H1 (cell line): ENCODE measurements around the gene MAST1. TPM values are rescaled to one million over a fixed set of nuclear protein-coding genes. Genes with fewer than 3 reads are reported as not detected.
A peak's percentile ranks its signal among the peaks of the same experiment; 100 is the strongest.

Experiments used
- CTCF ChIA-PET: fragments of 300-600 bp; sonication (Branson Sonifier 250); formaldehyde crosslinking; loops from one replicate; lab custom pipeline; 2021; ENCODE audit not compliant: partially characterized antibody; lab: Charles Lee
- POLR2A ChIA-PET: fragments of 300-600 bp; sonication (Branson Sonifier 250); formaldehyde crosslinking; loops from one replicate; lab custom pipeline; 2021; ENCODE audit warnings: inconsistent platforms; ENCODE audit not compliant: partially characterized antibody; lab: Charles Lee
- DNase-seq, 2 experiments: peaks; one replicate each; pipeline versions ENCODE4 v3.0.0 to v3.0.0-alpha.2; 2010 to 2022; ENCODE audit warnings: low spot score in 2 of 2, low read depth in 1 of 2, mixed read lengths in 1 of 2
- FAIRE-seq: peaks from 2 replicates; lab custom pipeline; 2011; peaks lifted over from hg19 to GRCh38; lab: Jason Lieb, UNC
- H2AFZ ChIP-seq: 2 replicates; pipeline ENCODE4 v1.8.1; 2012; ENCODE audit warnings: low read length, inconsistent platforms
- H2AK5ac ChIP-seq: 2 replicates; pipeline ENCODE4 v1.6.1; 2013; ENCODE audit warnings: low read depth, low read length
- H2BK120ac ChIP-seq: replicated peaks from 2 replicates; pipeline ENCODE3; 2013; ENCODE audit warnings: low read depth, low read length, inconsistent platforms
- H2BK12ac ChIP-seq: 2 replicates; pipeline ENCODE4 v1.6.1; 2013; ENCODE audit warnings: low read depth, low read length
- H2BK15ac ChIP-seq: 2 replicates; pipeline ENCODE4 v1.6.1; 2013; ENCODE audit warnings: low read length
- H2BK20ac ChIP-seq: 2 replicates; pipeline ENCODE4 v1.6.1; 2013; ENCODE audit warnings: low read length
- H2BK5ac ChIP-seq: 2 replicates; pipeline ENCODE4 v1.6.1; 2013; ENCODE audit warnings: low read depth, low read length
- H3K14ac ChIP-seq: 2 replicates; pipeline ENCODE4 v1.6.1; 2013; ENCODE audit warnings: inconsistent platforms; ENCODE audit not compliant: insufficient read length
- H3K18ac ChIP-seq: 2 replicates; pipeline ENCODE4 v1.6.1; 2013; ENCODE audit warnings: low read length; ENCODE audit errors: extremely low read depth
- H3K23ac ChIP-seq: 2 replicates; pipeline ENCODE4 v1.6.1; 2013; ENCODE audit warnings: inconsistent platforms; ENCODE audit not compliant: insufficient read length
- H3K23me2 ChIP-seq: 2 replicates; pipeline ENCODE4 v1.6.1; 2013; ENCODE audit warnings: low read depth, low read length
- H3K27ac ChIP-seq: 2 replicates; pipeline ENCODE4 v1.6.1; 2011; ENCODE audit warnings: low read depth, low read length, inconsistent platforms
- H3K27me3 ChIP-seq, 4 experiments: replicated peaks in 1 of 4; 1 replicate in 1 of 4; 2 replicates in 3 of 4; pipeline versions ENCODE4 v1.6.1 to v1.8.1; 2011 to 2013; ENCODE audit warnings: low read length in 3 of 4, mild to moderate bottlenecking in 3 of 4, inconsistent platforms in 2 of 4, mixed read lengths in 2 of 4, moderate library complexity in 1 of 4; ENCODE audit not compliant: control insufficient read depth in 3 of 4, insufficient read depth in 3 of 4; ENCODE audit errors: extremely low read depth in 1 of 4
- H3K36me3 ChIP-seq, 4 experiments: 2 replicates each; pipeline versions ENCODE4 v1.6.1 to v1.8.1; 2011 to 2013; ENCODE audit warnings: mild to moderate bottlenecking in 4 of 4, low read length in 3 of 4, moderate library complexity in 2 of 4, control low read depth in 1 of 4, inconsistent platforms in 1 of 4; ENCODE audit not compliant: insufficient read depth in 4 of 4, control insufficient read depth in 2 of 4
- H3K4ac ChIP-seq: replicated peaks from 2 replicates; pipeline ENCODE3; 2013; ENCODE audit warnings: low read length, low read depth, mixed read lengths, inconsistent platforms; ENCODE audit not compliant: insufficient read length
- H3K4me1 ChIP-seq, 4 experiments: replicated peaks in 1 of 4; 1 replicate in 1 of 4; 2 replicates in 3 of 4; pipeline versions ENCODE4 v1.6.1 to v1.8.1; 2011 to 2013; ENCODE audit warnings: low read length in 3 of 4, inconsistent platforms in 2 of 4, mixed read lengths in 1 of 4; ENCODE audit not compliant: insufficient read depth in 4 of 4, control insufficient read depth in 3 of 4
- H3K4me2 ChIP-seq, 2 experiments: 2 replicates each; pipeline versions ENCODE4 v1.6.1 to v1.8.1; 2011 to 2013; ENCODE audit warnings: low read depth in 2 of 2, low read length in 2 of 2, control low read depth in 1 of 2, inconsistent platforms in 1 of 2, mild to moderate bottlenecking in 1 of 2; ENCODE audit not compliant: insufficient read depth in 1 of 2
- H3K4me3 ChIP-seq, 4 experiments: fragments of 200-600, 300-600 bp in 1 of 4; sonication (generic), shearing (Covaris generic), sonication (Bioruptor Twin) in 1 of 4; 2 replicates each; pipeline versions ENCODE4 v1.5.1 to v1.8.1; 2011 to 2016; ENCODE audit warnings: low read length in 4 of 4, low read depth in 3 of 4, control low read depth in 2 of 4, inconsistent platforms in 2 of 4, mild to moderate bottlenecking in 2 of 4, mixed read lengths in 1 of 4, moderate library complexity in 1 of 4; ENCODE audit not compliant: insufficient read depth in 2 of 4; ENCODE audit errors: extremely low read depth in 1 of 4
- H3K56ac ChIP-seq: replicated peaks from 2 replicates; pipeline ENCODE3; 2013; ENCODE audit warnings: low read depth, mild to moderate bottlenecking, mixed read lengths, low read length, inconsistent platforms; ENCODE audit not compliant: insufficient read length
- H3K79me1 ChIP-seq: 2 replicates; pipeline ENCODE4 v1.6.1; 2013; ENCODE audit warnings: low read depth, low read length, control low read depth
- H3K79me2 ChIP-seq, 2 experiments: 2 replicates each; pipeline versions ENCODE4 v1.6.1 to v1.8.1; 2012 to 2013; ENCODE audit warnings: low read length in 2 of 2, mild to moderate bottlenecking in 2 of 2, inconsistent platforms in 1 of 2; ENCODE audit not compliant: insufficient read depth in 2 of 2, control insufficient read depth in 1 of 2
- H3K9ac ChIP-seq, 4 experiments: replicated peaks in 1 of 4; 1 replicate in 1 of 4; 2 replicates in 3 of 4; pipeline versions ENCODE4 v1.6.1 to v1.8.1; 2011 to 2013; ENCODE audit warnings: low read depth in 3 of 4, low read length in 3 of 4, control low read depth in 2 of 4, mild to moderate bottlenecking in 2 of 4, moderate library complexity in 2 of 4, inconsistent platforms in 1 of 4; ENCODE audit errors: extremely low read depth in 1 of 4
- H3K9me3 ChIP-seq, 2 experiments: 2 replicates each; pipeline versions ENCODE4 v1.6.1 to v1.8.1; 2012 to 2013; ENCODE audit warnings: mild to moderate bottlenecking in 2 of 2, moderate library complexity in 2 of 2, control low read depth in 1 of 2, inconsistent platforms in 1 of 2, low read depth in 1 of 2, low read length in 1 of 2, mixed read lengths in 1 of 2; ENCODE audit not compliant: insufficient read depth in 2 of 2
- H4K20me1 ChIP-seq, 2 experiments: replicated peaks in 1 of 2; 2 replicates each; pipeline versions ENCODE3 to v1.8.1; 2011 to 2013; ENCODE audit warnings: inconsistent platforms in 2 of 2, low read length in 2 of 2, mild to moderate bottlenecking in 1 of 2; ENCODE audit not compliant: insufficient read depth in 2 of 2, control insufficient read depth in 1 of 2
- H4K5ac ChIP-seq: 2 replicates; pipeline ENCODE4 v1.6.1; 2013; ENCODE audit warnings: low read length, low read depth, mixed read lengths, inconsistent platforms; ENCODE audit not compliant: insufficient read length
- H4K8ac ChIP-seq: 2 replicates; pipeline ENCODE4 v1.8.0; 2013; ENCODE audit warnings: mild to moderate bottlenecking, moderate library complexity, low read length, inconsistent platforms; ENCODE audit not compliant: insufficient read depth; ENCODE audit errors: extremely low read depth
- H4K91ac ChIP-seq: replicated peaks from 2 replicates; pipeline ENCODE3; 2013; ENCODE audit warnings: low read length, mixed read lengths, inconsistent platforms; ENCODE audit not compliant: insufficient read length
- CEBPB ChIP-seq: IDR thresholded peaks from 2 replicates; pipeline ENCODE4 v1.6.1; 2012; ENCODE audit warnings: low read depth, low read length
- HDAC6 ChIP-seq: IDR thresholded peaks from one replicate; pipeline ENCODE4 v1.7.1; 2012; ENCODE audit warnings: low read depth, mild to moderate bottlenecking, inconsistent platforms, low read length, moderate library complexity
- KDM1A ChIP-seq: fragments of 200-600, 300-600 bp; sonication (generic); IDR thresholded peaks from 2 replicates; pipeline ENCODE4 v1.7.1; 2016; ENCODE audit warnings: mild to moderate bottlenecking, low read length, borderline replicate concordance
- SP4 ChIP-seq: IDR thresholded peaks from 2 replicates; pipeline ENCODE4 v1.6.1; 2012; ENCODE audit warnings: low read length, inconsistent platforms
- WGBS, 2 experiments: shearing (Covaris generic) in 1 of 2; methylation state at CpG; one replicate each; pipeline versions ENCODE4 v1.1.6 to v1.1.7; 2013 to 2015; ENCODE audit warnings: low lambda C conversion rate in 2 of 2, mixed read lengths in 2 of 2, inconsistent platforms in 1 of 2, low coverage in 1 of 2, missing lambda C conversion rate in 1 of 2; ENCODE audit not compliant: insufficient replicate concordance in 2 of 2, insufficient coverage in 1 of 2, insufficient read length in 1 of 2; ENCODE audit errors: extremely low coverage in 1 of 2, missing lambda C conversion rate in 1 of 2; 5-methylcytosine and 5-hydroxymethylcytosine counted together
- polyA plus RNA-seq, 7 experiments: library from polyadenylated mRNA; depleted of rRNA in 3 of 7; stranded (reverse) in 5 of 7; unstranded in 2 of 7; fragments of >200 nt in 5 of 7; fragments of 200-250 nt in 2 of 7; gene quantifications; 1 replicate in 5 of 7; 2 replicates in 1 of 7; 4 replicates in 1 of 7; pipeline versions ENCODE4 v1.2.1 to v1.2.3, GENCODE V29; 2011 to 2013; ENCODE audit warnings: missing spikeins in 2 of 7, mixed read lengths in 2 of 7
- total RNA-seq: library from RNA; stranded (reverse); fragmentation: NEBNext Ultra II Directional; extraction: Animal tissue kit (Norgen Biotek cat#: 25700); gene quantifications from 2 replicates; pipeline ENCODE4 v1.2.1, GENCODE V29; 2021

Gene MAST1
- total and polyA plus RNA-seq, 2 of the 8 experiments (the other 6 are each of a cell fraction or from before 2014, with no cell fraction given) = 15.6 to 28.3 TPM

- Histone ChIP-seq H3K4me1 (peaks cover 0 to 20% (median 13%) of the 10 kb centered on the region in 4 experiments; a peak in 6 of 7 replicates), H3K23me2 (peaks cover 18% of the 10 kb centered on the region; the same call in 1 of the 2 replicates), H3K36me3 (peaks cover 8 to 29% (median 16%) of the 10 kb centered on the region in 4 experiments; a peak in 7 of 8 replicates), H4K20me1 (peaks cover 0 to 6% of the 10 kb centered on the region in 2 experiments), H2AK5ac (no peak overlapping the region), H3K23ac (no peak overlapping the region), H3K4me3 (no peak overlapping the region), H2BK12ac (no peak overlapping the region), H3K4me2 (no peak overlapping the region), H3K27ac (no peak overlapping the region), H3K4ac (no peak overlapping the region), H3K79me2 (peaks cover 0 to 16% of the 10 kb centered on the region in 2 experiments; a peak in 2 of 4 replicates), H4K91ac (no peak overlapping the region), H2BK5ac (no peak overlapping the region), H3K27me3 (peaks cover 0 to 4% (median under 1%) of the 10 kb centered on the region in 4 experiments; a peak in 2 of 7 replicates), H3K14ac (no peak overlapping the region), H4K8ac (peak overlapping the region; percentile 31; the same call in 1 of the 2 replicates), H2BK20ac (no peak overlapping the region), H3K18ac (no peak overlapping the region), H3K79me1 (peaks cover 7% of the 10 kb centered on the region), H3K56ac (no peak overlapping the region), H2BK120ac (no peak overlapping the region), H4K5ac (no peak overlapping the region), H2AFZ (no peak overlapping the region), H3K9ac (no peak overlapping the region), H2BK15ac (no peak overlapping the region), H3K9me3 (no peaks in the 10 kb centered on the region)
- CTCF ChIA-PET = interaction anchor here (1.0 to 17.9 kb wide), 6 partner anchors 21 to 44 kb away, joined by 3 to 288 read pairs (median 5); no protein-coding TSS in a partner anchor
- DNase-seq (no peak), FAIRE-seq (no peak)
- POLR2A ChIA-PET = interaction anchor here (1.3 to 15.2 kb wide), 4 partner anchors 11 to 40 kb away, joined by 3 to 317 read pairs (median 16); partner anchors contain the start of genes HOOK2 and JUNB
- WGBS, 2 experiments = 97% methylated on average over 25 of the region's 26 CpGs; no CpG with 5 or more reads in 1 of the 2 experiments
- TF ChIP-seq CEBPB (no peak), HDAC6 (no peak), SP4 (no peak), KDM1A (no peak)
Observed at GRCh38 chr19:12804051-12804450, 34.3 kb upstream of the MAST1 start.
